PFSK-1 (cell line): ENCODE results near the gene SH2B2.

Experiments used
- POLR2AphosphoS5 ChIP-seq: IDR thresholded peaks from 2 replicates; pipeline ENCODE4 v1.6.1; 2012; ENCODE audit warnings: low read depth, mild to moderate bottlenecking, control low read depth, low read length, moderate library complexity
- TF ChIP-seq, protein P1 (sequence below), 2 experiments: IDR thresholded peaks; 2 replicates each; pipeline versions ENCODE4 v1.6.1 to v1.8.0; 2011 to 2012; ENCODE audit warnings: low read depth in 2 of 2, low read length in 2 of 2, control low read depth in 1 of 2, inconsistent platforms in 1 of 2, mild to moderate bottlenecking in 1 of 2, moderate library complexity in 1 of 2; ENCODE audit not compliant: insufficient read depth in 1 of 2

DNA sequence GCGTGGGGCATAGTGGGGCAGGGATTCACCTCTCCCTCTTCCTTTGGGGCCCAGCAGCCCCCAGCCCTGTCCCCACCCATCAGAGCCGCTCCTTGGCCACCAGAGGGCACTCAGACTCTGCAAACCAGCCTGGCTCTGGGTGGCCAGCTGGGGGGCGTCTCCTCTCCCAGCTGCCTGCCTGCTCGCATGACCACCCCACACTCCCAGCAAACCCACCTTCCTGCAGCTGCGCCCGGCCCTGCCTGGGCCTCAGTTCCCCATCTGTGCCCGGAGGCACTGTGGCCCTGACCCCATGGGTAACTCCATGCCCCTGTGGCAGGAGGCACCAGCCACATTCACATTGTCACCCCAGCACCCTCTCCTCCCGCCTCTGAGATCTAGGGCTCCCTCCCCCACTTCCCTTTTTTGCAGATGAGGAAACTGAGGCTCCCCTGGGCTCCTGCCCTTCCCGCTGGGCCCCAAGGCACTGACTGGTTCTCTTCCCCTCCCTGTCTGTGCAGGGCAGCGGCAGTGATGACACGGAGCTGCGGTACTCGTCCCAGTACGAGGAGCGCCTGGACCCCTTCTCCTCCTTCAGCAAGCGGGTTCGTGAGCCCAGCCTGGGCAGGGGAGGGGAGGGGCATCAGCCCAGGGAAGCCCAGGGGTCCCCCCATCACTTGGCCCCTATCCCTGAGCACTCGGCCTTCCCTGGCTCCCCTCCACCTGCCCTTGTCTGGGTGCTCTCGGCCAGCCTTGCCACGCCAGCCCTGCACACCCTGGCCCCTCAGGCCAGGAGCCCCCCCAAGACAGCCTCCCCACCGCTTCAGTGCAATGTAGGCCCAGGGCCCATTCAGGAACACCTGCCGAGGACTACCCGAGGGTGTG lies 6.9 kb upstream of the SH2B2 start:
- TF ChIP-seq, protein P1, sequence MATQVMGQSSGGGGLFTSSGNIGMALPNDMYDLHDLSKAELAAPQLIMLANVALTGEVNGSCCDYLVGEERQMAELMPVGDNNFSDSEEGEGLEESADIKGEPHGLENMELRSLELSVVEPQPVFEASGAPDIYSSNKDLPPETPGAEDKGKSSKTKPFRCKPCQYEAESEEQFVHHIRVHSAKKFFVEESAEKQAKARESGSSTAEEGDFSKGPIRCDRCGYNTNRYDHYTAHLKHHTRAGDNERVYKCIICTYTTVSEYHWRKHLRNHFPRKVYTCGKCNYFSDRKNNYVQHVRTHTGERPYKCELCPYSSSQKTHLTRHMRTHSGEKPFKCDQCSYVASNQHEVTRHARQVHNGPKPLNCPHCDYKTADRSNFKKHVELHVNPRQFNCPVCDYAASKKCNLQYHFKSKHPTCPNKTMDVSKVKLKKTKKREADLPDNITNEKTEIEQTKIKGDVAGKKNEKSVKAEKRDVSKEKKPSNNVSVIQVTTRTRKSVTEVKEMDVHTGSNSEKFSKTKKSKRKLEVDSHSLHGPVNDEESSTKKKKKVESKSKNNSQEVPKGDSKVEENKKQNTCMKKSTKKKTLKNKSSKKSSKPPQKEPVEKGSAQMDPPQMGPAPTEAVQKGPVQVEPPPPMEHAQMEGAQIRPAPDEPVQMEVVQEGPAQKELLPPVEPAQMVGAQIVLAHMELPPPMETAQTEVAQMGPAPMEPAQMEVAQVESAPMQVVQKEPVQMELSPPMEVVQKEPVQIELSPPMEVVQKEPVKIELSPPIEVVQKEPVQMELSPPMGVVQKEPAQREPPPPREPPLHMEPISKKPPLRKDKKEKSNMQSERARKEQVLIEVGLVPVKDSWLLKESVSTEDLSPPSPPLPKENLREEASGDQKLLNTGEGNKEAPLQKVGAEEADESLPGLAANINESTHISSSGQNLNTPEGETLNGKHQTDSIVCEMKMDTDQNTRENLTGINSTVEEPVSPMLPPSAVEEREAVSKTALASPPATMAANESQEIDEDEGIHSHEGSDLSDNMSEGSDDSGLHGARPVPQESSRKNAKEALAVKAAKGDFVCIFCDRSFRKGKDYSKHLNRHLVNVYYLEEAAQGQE (IDR thresholded peaks at IDR 0.05; ENCODE audit: insufficient read depth in 1 of 2, low read depth in 2 of 2, low read length in 2 of 2) = no peak
- TF ChIP-seq POLR2AphosphoS5 = no peak
